ENCODE results near the gene TRIML1. TPM values are rescaled to one million over a fixed set of nuclear protein-coding genes. Genes with fewer than 3 reads are reported as not detected.

The TRIML1 gene
- total RNA-seq (2021; ENCODE audit: unreplicated experiment): not detected
- polyA plus RNA-seq (2012): not detected in 2 replicates
- not detected for Bru-seq, nascent RNA
- not detected for BruChase-seq, experiment 1, labeled RNA remaining after a 6-hour chase
- BruChase-seq, experiment 2, labeled RNA remaining after a 2-hour chase: not detected
- long read RNA-seq: 0 reads

DNA sequence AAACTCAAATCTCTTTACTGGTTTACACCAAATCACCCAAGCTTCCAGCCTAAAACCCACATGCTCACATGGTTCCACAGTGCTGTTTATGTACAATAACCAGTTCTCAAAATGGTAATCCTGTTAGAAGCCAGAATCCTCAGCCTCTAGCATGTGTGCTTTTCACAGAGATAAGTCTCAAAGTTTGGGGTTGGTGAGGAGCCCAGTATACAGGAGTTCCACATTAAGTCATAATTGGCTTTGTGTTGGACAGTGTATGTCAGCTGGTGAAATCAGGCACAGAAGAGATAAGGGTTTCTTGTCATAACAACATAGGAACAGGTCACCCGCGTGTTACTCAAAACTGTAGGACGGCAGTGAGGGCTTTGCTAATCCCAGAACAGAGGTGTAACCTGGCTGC, at the start of gene TRIML1:
TRIML1 (plus strand) TSS at position 301 of the 400 bp plus-strand sequence. CDS start 118 bp downstream, outside the sequence.
- H3K27me3 ChIP-seq (ENCODE audit: insufficient read depth, low read length): no peaks in the 10 kb centered on the region
- BruUV-seq (replicated peaks): no TSS peak
- no peak for ATAC-seq
- H3K9me3 ChIP-seq (ENCODE audit: control insufficient read depth in 1 of 2, insufficient read depth in 1 of 2, low read depth in 1 of 2, low read length in 2 of 2): no peaks in the 10 kb centered on the region
- TF ChIP-seq REST (IDR thresholded peaks at IDR 0.05; ENCODE audit: low read depth) (no peak), RAD21 (IDR thresholded peaks at IDR 0.05; ENCODE audit: low read depth) (no peak), ZNF274 (IDR thresholded peaks at IDR 0.05; ENCODE audit: low read depth, low read length) (no peak), MAX (IDR thresholded peaks at IDR 0.05) (no peak), POLR2A (IDR thresholded peaks at IDR 0.05; ENCODE audit: borderline replicate concordance, extremely low read depth, insufficient read depth, insufficient read length) (no peak), POLR2AphosphoS5 (IDR thresholded peaks at IDR 0.05; ENCODE audit: low read depth, low read length) (no peak), CBX3 (IDR thresholded peaks at IDR 0.05; ENCODE audit: low read depth) (no peak), EZH2phosphoT487 (IDR thresholded peaks at IDR 0.05; ENCODE audit: borderline replicate concordance) (no peak), SP1 (IDR thresholded peaks at IDR 0.05; ENCODE audit: low read depth) (no peak), FOSL1 (IDR thresholded peaks at IDR 0.05; ENCODE audit: low read depth) (no peak), EGR1 (IDR thresholded peaks at IDR 0.05; ENCODE audit: low read depth) (no peak), JUND (IDR thresholded peaks at IDR 0.05) (no peak), SIN3A (IDR thresholded peaks at IDR 0.05; ENCODE audit: low read depth) (no peak), CEBPB (IDR thresholded peaks at IDR 0.05; ENCODE audit: low read depth) (no peak), ZFX (IDR thresholded peaks at IDR 0.05) (no peak), ELF1 (IDR thresholded peaks at IDR 0.05; ENCODE audit: borderline replicate concordance, low read depth) (no peak), EZH2 (IDR thresholded peaks at IDR 0.05) (no peak), SRF (IDR thresholded peaks at IDR 0.05; ENCODE audit: low read depth) (no peak), TCF7L2 (IDR thresholded peaks at IDR 0.05; ENCODE audit: borderline replicate concordance, extremely low read depth, insufficient read depth, insufficient read length) (no peak)
- TF ChIP-seq, protein P1, sequence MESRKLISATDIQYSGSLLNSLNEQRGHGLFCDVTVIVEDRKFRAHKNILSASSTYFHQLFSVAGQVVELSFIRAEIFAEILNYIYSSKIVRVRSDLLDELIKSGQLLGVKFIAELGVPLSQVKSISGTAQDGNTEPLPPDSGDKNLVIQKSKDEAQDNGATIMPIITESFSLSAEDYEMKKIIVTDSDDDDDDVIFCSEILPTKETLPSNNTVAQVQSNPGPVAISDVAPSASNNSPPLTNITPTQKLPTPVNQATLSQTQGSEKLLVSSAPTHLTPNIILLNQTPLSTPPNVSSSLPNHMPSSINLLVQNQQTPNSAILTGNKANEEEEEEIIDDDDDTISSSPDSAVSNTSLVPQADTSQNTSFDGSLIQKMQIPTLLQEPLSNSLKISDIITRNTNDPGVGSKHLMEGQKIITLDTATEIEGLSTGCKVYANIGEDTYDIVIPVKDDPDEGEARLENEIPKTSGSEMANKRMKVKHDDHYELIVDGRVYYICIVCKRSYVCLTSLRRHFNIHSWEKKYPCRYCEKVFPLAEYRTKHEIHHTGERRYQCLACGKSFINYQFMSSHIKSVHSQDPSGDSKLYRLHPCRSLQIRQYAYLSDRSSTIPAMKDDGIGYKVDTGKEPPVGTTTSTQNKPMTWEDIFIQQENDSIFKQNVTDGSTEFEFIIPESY (IDR thresholded peaks at IDR 0.05; ENCODE audit: extremely low read depth, insufficient replicate concordance, low read length): no peak
- no peaks in the 10 kb centered on the region for H4K20me1 ChIP-seq (ENCODE audit: insufficient read depth)
- H2AFZ ChIP-seq (ENCODE audit: low read depth, low read length, poor library complexity, severe bottlenecking): no peak within 1 kb of the TSS
- no peak within 1 kb of the TSS for H3K27ac ChIP-seq (ENCODE audit: low read depth, low read length)
- no peaks in the 10 kb centered on the region; the same call in 1 of the 2 replicates for H3K9me2 ChIP-seq (ENCODE audit: insufficient read depth)
- no peak for DNase-seq (ENCODE audit: low read depth, low spot score)
- intact Hi-C loops (cut with micrococcal nuclease): no loop called here
- H3K36me3 ChIP-seq (ENCODE audit: control insufficient read depth in 1 of 2, insufficient read depth in 2 of 2, low read length in 2 of 2): no peaks in the 10 kb centered on the region
- H3K9ac ChIP-seq (ENCODE audit: low read length): no peak within 1 kb of the TSS
- H3K4me2 ChIP-seq (ENCODE audit: low read length): no peak within 1 kb of the TSS
- H3K4me1 ChIP-seq (ENCODE audit: control insufficient read depth in 1 of 2, insufficient read depth in 2 of 2, low read length in 2 of 2): no peaks in the 10 kb centered on the region
- H3K4me3 ChIP-seq (replicated peaks in 1 of 2; ENCODE audit: low read depth in 1 of 2, low read length in 2 of 2): no peak within 1 kb of the TSS
- RAD21 ChIA-PET (ENCODE audit: low non-redundant PET in 1 of 2, low total read pairs in 2 of 2, uncharacterized antibody in 2 of 2, unreplicated experiment in 2 of 2): no interaction called here
- H3K79me2 ChIP-seq (ENCODE audit: insufficient read depth, low read length): no peaks in the 10 kb centered on the region
- CTCF ChIA-PET: no interaction called here
- POLR2A ChIA-PET: no interaction called here

All from HCT116 (cell line).